GM18907 (cell line): ENCODE measurements around the gene RBM19.

Experiments
- ATAC-seq: cut with Tn5 transposase; IDR thresholded peaks from one replicate; pipeline ENCODE4 v1.9.1; 2021; ENCODE audit warnings: mild to moderate bottlenecking, moderate library complexity; ENCODE audit not compliant: unreplicated experiment

RBM19 gene

GRCh38 chr12:113933201-113933786 lies 32.8 kb downstream of the RBM19 start:
- no peak for ATAC-seq

- ATAC-seq, result no peak
These were observed 33.5 kb downstream of the RBM19 start for GRCh38 chr12:113932381-113933196.

GRCh38 chr12:113931517-113931916 lies 34.6 kb downstream of the RBM19 start:
- no peak for ATAC-seq

GRCh38 chr12:113930249-113930648 lies 35.9 kb downstream of the RBM19 start:
- ATAC-seq, result no peak

- no peak for ATAC-seq
These were observed 36.7 kb downstream of the RBM19 start for GRCh38 chr12:113929312-113929989.

GRCh38 chr12:113926788-113927187 lies 39.3 kb downstream of the RBM19 start:
- ATAC-seq, result no peak

- ATAC-seq, result no peak
These were observed 41.8 kb downstream of the RBM19 start for GRCh38 chr12:113924341-113924740.

GRCh38 chr12:113923251-113923650 lies 42.9 kb downstream of the RBM19 start:
- no peak for ATAC-seq

GRCh38 chr12:113921430-113921829 lies 44.7 kb downstream of the RBM19 start:
- no peak for ATAC-seq

- ATAC-seq, result no peak
These were observed 46.3 kb downstream of the RBM19 start for GRCh38 chr12:113919791-113920190.

GRCh38 chr12:113918306-113918705 lies 47.8 kb downstream of the RBM19 start:
- ATAC-seq, result no peak

- ATAC-seq, result no peak
These were observed 48.7 kb downstream of the RBM19 start for GRCh38 chr12:113917393-113917792.

- ATAC-seq, result no peak
These were observed 51.3 kb downstream of the RBM19 start for GRCh38 chr12:113914806-113915205.

- no peak for ATAC-seq
These were observed 51.9 kb downstream of the RBM19 start for GRCh38 chr12:113914176-113914575.

- no peak for ATAC-seq
These were observed 53.3 kb downstream of the RBM19 start for GRCh38 chr12:113912760-113913329.

GRCh38 chr12:113911971-113912759 lies 54.0 kb downstream of the RBM19 start:
- ATAC-seq, result no peak

GRCh38 chr12:113910751-113911272 lies 55.3 kb downstream of the RBM19 start:
- no peak for ATAC-seq

- ATAC-seq, result no peak
These were observed 56.2 kb downstream of the RBM19 start for GRCh38 chr12:113909776-113910420.

- no peak for ATAC-seq
These were observed 57.5 kb downstream of the RBM19 start for GRCh38 chr12:113908584-113909100.
